IPS-15b (cell line): Measurements from ENCODE around the gene BBOX1.
A peak's percentile ranks its signal among the peaks of the same experiment; 100 is the strongest.
"Not testable (repeated sequence)": the region's sequence is repeated elsewhere in the genome, so short reads cannot be mapped to it uniquely, and the experiment has no call there.

Experiments
- H3K27me3 ChIP-seq: one replicate; pipeline ENCODE4 v1.6.1; 2013; ENCODE audit warnings: low read length; ENCODE audit not compliant: control insufficient read depth, insufficient read depth
- H3K36me3 ChIP-seq: one replicate; pipeline ENCODE4 v1.6.1; 2013; ENCODE audit warnings: low read length; ENCODE audit not compliant: control insufficient read depth, insufficient read depth
- H3K4me1 ChIP-seq: one replicate; pipeline ENCODE4 v1.6.1; 2013; ENCODE audit warnings: mild to moderate bottlenecking, low read length; ENCODE audit not compliant: control insufficient read depth, insufficient read depth
- H3K4me3 ChIP-seq: one replicate; pipeline ENCODE4 v1.5.1; 2013; ENCODE audit warnings: low read depth, low read length
- H3K9ac ChIP-seq: one replicate; pipeline ENCODE4 v1.6.1; 2013; ENCODE audit warnings: low read depth, mild to moderate bottlenecking, low read length
- H3K9me3 ChIP-seq: one replicate; pipeline ENCODE4 v1.6.1; 2013; ENCODE audit warnings: mild to moderate bottlenecking, low read length; ENCODE audit not compliant: control insufficient read depth, insufficient read depth

BBOX1 gene

GRCh38 chr11:27040302-27041115 lies at the start of gene BBOX1:
BBOX1 (plus strand) TSS chr11:27040815; CDS start chr11:27055431, 14,616 bp downstream.
- Histone ChIP-seq H3K36me3 (no peaks in the 10 kb centered on the region), H3K9ac (no peak within 1 kb of the TSS), H3K27me3 (no peaks in the 10 kb centered on the region), H3K9me3 (peaks cover 3% of the 10 kb centered on the region), H3K4me1 (peaks cover 8% of the 10 kb centered on the region), H3K4me3 (no peak within 1 kb of the TSS)

- Histone ChIP-seq H3K9ac (no peak overlapping the region), H3K4me3 (no peak overlapping the region), H3K4me1 (no peaks in the 10 kb centered on the region), H3K9me3 (no peaks in the 10 kb centered on the region), H3K27me3 (peaks cover 22% of the 10 kb centered on the region), H3K36me3 (no peaks in the 10 kb centered on the region)
Observed at GRCh38 chr11:26992031-26992541, 48.5 kb upstream of the BBOX1 start.

- no peaks in the 10 kb centered on the region for H3K36me3 ChIP-seq
- H3K4me1 ChIP-seq: no peaks in the 10 kb centered on the region
- H3K9ac ChIP-seq: peak within 1 kb of the TSS; percentile 57
- peak within 1 kb of the TSS; percentile 58 for H3K4me3 ChIP-seq
- H3K27me3 ChIP-seq: peaks cover 22% of the 10 kb centered on the region
- H3K9me3 ChIP-seq: no peaks in the 10 kb centered on the region
Observed at GRCh38 chr11:26993965-26994457, 46.6 kb upstream of the BBOX1 start, which contains the start of gene FIBIN. FIBIN (plus strand) TSS chr11:26994112; CDS start chr11:26994527, 415 bp downstream.

- no peak overlapping the region for H3K9ac ChIP-seq
- H3K4me3 ChIP-seq: peak overlapping the region; percentile 58
- peaks cover 22% of the 10 kb centered on the region for H3K27me3 ChIP-seq
- H3K4me1 ChIP-seq: no peaks in the 10 kb centered on the region
- no peaks in the 10 kb centered on the region for H3K9me3 ChIP-seq
- H3K36me3 ChIP-seq: no peaks in the 10 kb centered on the region
Observed at GRCh38 chr11:26994631-26995095, 46.0 kb upstream of the BBOX1 start.

- no peak overlapping the region for H3K9ac ChIP-seq
- H3K4me3 ChIP-seq: no peak overlapping the region
- no peaks in the 10 kb centered on the region for H3K4me1 ChIP-seq
- no peaks in the 10 kb centered on the region for H3K9me3 ChIP-seq
- H3K27me3 ChIP-seq: peaks cover 22% of the 10 kb centered on the region
- H3K36me3 ChIP-seq: no peaks in the 10 kb centered on the region
Observed at GRCh38 chr11:26995701-26996460, 44.7 kb upstream of the BBOX1 start.

GRCh38 chr11:26997378-26997777 lies 43.2 kb upstream of the BBOX1 start:
- H3K9ac ChIP-seq: no peak overlapping the region
- no peaks in the 10 kb centered on the region for H3K36me3 ChIP-seq
- H3K27me3 ChIP-seq: peaks cover 22% of the 10 kb centered on the region
- no peaks in the 10 kb centered on the region for H3K4me1 ChIP-seq
- no peaks in the 10 kb centered on the region for H3K9me3 ChIP-seq
- H3K4me3 ChIP-seq: no peak overlapping the region

GRCh38 chr11:27001136-27001730 lies 39.4 kb upstream of the BBOX1 start:
- not testable (repeated sequence) for H3K27me3 ChIP-seq

GRCh38 chr11:27002431-27002830 lies 38.2 kb upstream of the BBOX1 start:
- H3K9me3 ChIP-seq: no peaks in the 10 kb centered on the region

More at GRCh38 chr11:27001136-27001730, 39.4 kb upstream of the BBOX1 start:
- H3K9ac ChIP-seq, H3K4me1 ChIP-seq, H3K4me3 ChIP-seq, H3K9me3 ChIP-seq, H3K36me3 ChIP-seq: not testable (repeated sequence)

GRCh38 chr11:27002838-27003237 lies 37.8 kb upstream of the BBOX1 start:
- Histone ChIP-seq H3K4me1 (no peaks in the 10 kb centered on the region), H3K36me3 (no peaks in the 10 kb centered on the region), H3K4me3 (no peak overlapping the region), H3K9ac (no peak overlapping the region), H3K9me3 (no peaks in the 10 kb centered on the region), H3K27me3 (no peaks in the 10 kb centered on the region)

More at GRCh38 chr11:27002431-27002830, 38.2 kb upstream of the BBOX1 start:
- H3K27me3 ChIP-seq: no peaks in the 10 kb centered on the region
- H3K36me3 ChIP-seq: no peaks in the 10 kb centered on the region
- H3K4me1 ChIP-seq: no peaks in the 10 kb centered on the region
- no peak overlapping the region for H3K9ac ChIP-seq
- no peak overlapping the region for H3K4me3 ChIP-seq

GRCh38 chr11:27004103-27004502 lies 36.5 kb upstream of the BBOX1 start:
- H3K9ac ChIP-seq: no peak overlapping the region
- H3K4me1 ChIP-seq: no peaks in the 10 kb centered on the region
- H3K4me3 ChIP-seq: no peak overlapping the region

GRCh38 chr11:27008811-27009535 lies 31.6 kb upstream of the BBOX1 start:
- Histone ChIP-seq H3K9me3 (no peaks in the 10 kb centered on the region), H3K36me3 (no peaks in the 10 kb centered on the region), H3K4me3 (no peak overlapping the region), H3K9ac (no peak overlapping the region), H3K27me3 (no peaks in the 10 kb centered on the region), H3K4me1 (no peaks in the 10 kb centered on the region)

More at GRCh38 chr11:27004103-27004502, 36.5 kb upstream of the BBOX1 start:
- Histone ChIP-seq H3K36me3 (no peaks in the 10 kb centered on the region), H3K9me3 (no peaks in the 10 kb centered on the region), H3K27me3 (no peaks in the 10 kb centered on the region)
